NCI-H345 treated with DMSO at 0.1 percent for 48 hours (cell line): ENCODE results near the gene BARHL1.
A peak's percentile ranks its signal among the peaks of the same experiment; 100 is the strongest.
"Not testable (repeated sequence)": the region's sequence is repeated elsewhere in the genome, so short reads cannot be mapped to it uniquely, and the experiment has no call there.

Experiments
- DNase-seq: peaks from one replicate; lab custom pipeline; 2025; ENCODE audit not compliant: unreplicated experiment; lab: John Stamatoyannopoulos, UW

BARHL1 gene

GRCh38 chr9:132556235-132556634, 26.2 kb upstream of the BARHL1 start:
- no peak for DNase-seq

- DNase-seq: no peak
Measured at GRCh38 chr9:132556714-132557113, 25.7 kb upstream of the BARHL1 start.

GRCh38 chr9:132557159-132557558, 25.2 kb upstream of the BARHL1 start:
- no peak for DNase-seq

DNA sequence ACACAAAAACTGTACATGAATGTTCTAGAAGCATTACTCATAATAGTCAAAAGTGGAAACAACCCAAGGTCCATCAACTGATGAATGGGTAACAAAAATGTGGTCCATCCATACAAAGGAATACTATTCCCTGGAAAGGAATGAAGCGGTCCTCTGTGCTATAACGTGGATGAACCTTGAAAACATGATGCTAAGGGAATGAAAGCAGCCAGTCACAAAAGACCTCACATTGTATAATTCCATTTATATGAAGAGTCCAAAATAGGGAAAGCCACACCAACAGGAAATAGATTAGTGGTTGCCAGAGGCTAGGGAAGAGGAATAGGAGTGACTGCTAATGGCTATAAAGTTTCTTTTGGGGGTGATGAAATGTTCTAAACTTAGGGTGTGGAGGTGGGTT, 22.7 kb upstream of the BARHL1 start:
- no peak for DNase-seq

DNA sequence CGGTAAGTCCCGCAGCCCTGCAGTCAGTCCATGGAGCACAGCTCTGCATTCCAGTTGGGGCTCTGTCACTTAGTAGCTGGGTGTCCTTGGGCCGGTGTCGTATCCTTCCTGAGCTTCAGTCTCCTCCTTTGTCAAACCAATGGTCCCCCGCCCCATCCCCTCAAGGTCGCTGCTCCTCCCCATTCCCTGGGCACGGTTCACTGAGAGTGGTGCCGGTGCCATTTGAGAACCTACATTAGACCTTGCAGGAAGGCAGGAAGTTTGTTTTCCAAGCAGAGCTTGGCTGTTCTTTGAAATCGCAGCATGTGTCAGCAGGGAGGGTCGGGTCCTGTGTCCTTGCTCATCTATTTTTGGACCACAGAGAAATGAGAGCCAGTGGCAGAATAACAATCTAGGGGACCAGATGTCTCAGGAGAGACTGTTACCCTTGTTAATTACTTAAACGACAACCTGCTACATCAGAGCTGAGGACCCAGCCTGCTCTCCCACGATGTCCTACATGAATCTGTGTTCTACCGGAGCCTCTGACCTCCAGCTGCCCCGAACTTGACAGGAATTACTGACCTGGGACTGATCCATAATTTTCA, 21.7 kb upstream of the BARHL1 start:
- no peak for DNase-seq

DNA sequence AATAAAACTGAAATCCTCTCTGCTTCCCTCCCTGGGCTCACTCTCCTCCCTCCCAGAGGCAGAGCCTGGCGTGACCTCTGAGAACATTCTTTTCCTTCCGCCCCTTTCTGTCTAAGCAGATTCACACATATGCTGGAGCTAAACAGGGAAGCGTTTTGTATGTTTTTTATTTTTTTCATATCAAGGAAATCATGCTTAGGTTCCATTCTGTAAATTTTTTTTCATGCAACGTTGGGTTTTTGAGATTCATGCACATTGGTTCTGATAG, 20.2 kb upstream of the BARHL1 start:
- no peak for DNase-seq

GRCh38 chr9:132564526-132564925, 17.9 kb upstream of the BARHL1 start:
- no peak for DNase-seq

DNA sequence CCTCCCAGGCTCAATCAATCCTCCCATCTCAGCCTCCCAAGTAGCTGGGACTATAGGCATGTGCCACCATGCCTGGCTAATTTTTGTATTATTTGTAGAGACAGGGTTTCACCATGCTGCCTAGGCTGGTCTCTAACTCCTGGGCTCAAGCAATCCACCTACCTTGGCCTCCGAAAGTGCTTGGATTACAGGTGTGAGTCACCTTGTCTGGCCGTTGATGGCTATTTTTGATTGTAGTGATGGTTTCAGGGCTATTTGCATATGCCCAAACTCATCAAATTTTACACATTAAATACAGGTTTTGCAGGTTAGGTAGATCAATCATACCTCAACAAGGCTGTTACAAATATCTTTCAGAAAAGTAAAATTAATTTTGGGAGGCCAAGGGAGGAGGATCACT, 13.6 kb upstream of the BARHL1 start:
- not testable (repeated sequence) for DNase-seq

DNA sequence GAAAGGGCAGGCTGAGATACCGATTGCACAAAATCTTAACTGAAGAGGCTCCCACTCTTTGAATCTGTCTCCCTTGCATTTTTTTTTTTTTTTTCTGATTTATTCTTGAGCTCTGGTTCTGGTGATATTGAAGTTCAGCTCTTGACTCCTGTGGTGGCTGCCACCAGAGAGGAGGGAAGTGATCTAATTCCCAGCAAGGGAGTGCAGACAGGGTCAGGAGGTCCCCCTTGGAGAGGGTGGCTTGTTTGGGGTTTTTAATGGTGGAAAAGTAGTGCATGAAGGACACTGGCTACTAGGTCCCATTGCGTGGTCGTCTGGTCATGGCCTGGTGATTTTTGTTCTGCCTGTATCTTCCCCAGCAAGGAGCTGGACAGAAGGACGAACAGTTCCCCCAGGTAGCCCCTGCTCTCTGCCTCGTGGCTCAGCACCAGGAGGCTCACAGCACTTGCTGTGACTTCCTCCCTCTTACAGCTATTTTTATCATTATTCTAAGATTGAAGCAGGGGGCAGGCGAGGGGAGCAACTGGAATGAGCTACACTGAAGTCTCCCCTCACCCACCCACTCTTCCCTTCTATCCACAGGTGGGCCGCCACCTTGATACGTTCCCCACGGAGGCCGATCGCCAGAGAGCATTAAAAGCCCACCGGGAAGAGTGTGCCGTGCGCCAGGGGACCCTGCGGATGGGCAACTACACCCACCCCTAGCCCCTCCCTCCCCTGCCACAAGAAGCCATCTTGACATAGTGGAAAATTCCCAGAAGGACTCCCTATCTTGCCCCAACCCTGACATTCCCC, 10.4 kb upstream of the BARHL1 start:
- DNase-seq: no peak

DNA sequence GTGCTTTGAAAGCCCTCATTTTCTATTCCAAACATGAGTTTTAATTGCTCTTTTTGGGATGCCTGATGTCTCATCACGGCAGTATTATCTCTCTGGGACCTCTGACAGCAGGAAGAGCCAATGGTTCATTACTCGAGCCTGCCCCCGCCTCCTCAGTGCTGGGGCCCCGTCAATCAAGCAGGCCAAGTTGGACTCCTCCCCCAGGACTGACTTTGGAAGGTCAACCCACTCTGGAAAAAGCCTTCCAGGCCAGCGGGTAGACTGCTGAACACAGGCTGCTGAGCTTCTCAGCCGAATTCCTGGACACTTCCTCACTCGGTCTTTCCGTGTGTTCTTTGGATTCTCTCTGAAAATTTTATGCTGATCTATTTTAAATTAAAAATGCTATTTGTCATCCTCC, 9.5 kb upstream of the BARHL1 start:
- DNase-seq: no peak

DNA sequence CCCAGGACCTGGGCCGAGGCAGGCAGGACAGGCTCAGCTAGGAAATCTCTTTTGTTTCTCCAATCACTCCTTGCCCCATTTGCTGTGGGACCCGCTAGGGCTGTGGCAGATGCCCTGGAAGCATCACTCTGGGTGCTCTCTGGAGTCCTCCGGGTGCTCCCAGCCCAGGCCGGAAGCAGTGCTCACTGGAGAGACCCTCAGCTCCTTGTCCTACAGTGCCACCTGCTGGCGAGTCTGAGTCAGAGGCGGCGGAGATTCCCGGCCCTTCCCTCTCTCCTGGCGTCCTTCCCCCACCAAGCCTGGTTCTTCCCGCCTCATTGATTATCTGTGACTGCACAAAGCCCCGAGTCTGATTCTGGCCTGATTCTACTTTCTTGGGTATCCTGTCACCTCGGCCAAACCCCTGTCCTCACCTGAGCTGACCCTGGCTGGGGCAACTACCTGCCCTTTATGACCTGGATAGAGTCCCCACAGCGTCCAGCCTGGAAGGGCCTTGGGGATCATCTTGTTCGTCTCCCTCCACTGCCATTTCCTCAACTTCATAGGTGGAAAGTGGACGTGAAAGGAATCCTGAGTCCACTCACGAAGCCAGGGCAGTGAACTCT, 7.3 kb upstream of the BARHL1 start:
- DNase-seq: peak; percentile 79

DNA sequence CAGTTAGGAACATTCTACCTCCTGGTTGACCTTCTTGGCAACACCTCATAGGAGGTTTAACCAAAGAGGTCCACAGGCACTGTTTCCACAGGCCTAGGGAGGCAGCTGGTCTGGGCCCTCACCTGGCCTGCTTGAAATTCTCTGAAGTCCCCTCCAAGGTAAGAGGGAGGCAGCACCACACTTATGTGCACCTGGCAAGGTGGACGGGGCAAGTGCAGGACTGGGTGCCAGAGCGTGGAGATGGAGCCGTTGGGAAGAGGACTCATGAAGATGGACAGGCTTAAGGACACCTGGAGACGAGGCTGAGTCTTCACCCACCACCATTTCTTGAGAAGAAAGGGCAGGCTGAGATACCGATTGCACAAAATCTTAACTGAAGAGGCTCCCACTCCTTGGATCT, 6.6 kb upstream of the BARHL1 start:
- DNase-seq: no peak

DNA sequence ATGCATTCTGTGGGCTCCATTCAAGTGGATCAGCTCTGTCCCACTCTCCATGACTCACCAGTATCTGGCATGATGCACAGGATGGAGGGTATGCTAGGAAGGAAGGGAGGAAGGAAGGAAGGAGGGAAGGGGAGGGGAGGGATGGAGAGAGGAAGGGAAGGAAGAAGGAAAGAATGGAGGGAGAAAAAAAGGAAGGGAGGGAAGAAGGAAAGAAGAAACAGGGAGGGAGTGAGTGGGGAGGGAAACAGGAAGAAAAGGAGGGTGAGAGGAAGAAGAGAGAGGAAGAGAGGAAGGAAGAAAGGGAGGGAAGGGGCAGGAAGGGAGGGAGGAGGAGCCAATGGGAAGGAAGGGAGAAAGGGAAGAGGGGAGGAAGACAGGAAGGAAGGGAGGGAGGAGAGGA, 5.3 kb upstream of the BARHL1 start:
- no peak for DNase-seq

GRCh38 chr9:132578367-132578932, 4.0 kb upstream of the BARHL1 start:
- no peak for DNase-seq

- no peak for DNase-seq
Measured at GRCh38 chr9:132579427-132579798, 3.0 kb upstream of the BARHL1 start.

DNA sequence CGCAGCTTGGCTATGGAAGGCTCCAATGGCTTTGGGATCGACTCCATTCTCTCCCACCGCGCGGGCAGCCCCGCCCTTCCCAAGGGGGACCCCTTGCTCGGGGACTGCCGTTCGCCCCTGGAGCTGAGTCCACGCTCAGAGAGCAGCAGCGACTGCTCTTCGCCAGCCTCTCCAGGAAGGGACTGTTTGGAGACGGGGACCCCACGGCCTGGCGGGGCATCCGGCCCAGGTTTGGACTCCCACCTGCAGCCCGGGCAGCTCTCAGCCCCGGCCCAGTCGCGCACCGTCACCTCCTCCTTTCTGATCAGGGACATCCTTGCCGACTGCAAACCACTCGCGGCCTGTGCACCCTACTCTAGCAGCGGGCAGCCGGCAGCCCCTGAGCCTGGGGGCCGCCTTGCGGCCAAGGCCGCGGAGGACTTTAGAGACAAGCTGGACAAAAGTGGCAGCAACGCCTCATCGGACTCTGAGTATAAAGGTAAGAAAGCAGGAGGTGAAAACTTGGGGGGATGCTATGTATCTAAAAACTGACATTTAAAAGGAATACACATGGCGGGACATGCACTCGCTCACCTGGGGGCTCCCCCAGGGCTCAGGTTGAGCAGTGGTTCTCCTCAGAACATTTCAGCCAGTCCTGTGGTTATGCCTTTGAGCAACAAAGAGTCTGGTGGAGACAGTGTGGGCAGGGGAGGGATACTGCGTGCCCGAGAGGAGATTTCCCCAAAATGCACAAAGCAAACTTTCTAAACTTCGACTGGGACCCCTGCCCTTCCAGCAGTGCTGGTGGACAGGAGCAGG, 579 bp downstream of the BARHL1 start:
- no peak for DNase-seq

DNA sequence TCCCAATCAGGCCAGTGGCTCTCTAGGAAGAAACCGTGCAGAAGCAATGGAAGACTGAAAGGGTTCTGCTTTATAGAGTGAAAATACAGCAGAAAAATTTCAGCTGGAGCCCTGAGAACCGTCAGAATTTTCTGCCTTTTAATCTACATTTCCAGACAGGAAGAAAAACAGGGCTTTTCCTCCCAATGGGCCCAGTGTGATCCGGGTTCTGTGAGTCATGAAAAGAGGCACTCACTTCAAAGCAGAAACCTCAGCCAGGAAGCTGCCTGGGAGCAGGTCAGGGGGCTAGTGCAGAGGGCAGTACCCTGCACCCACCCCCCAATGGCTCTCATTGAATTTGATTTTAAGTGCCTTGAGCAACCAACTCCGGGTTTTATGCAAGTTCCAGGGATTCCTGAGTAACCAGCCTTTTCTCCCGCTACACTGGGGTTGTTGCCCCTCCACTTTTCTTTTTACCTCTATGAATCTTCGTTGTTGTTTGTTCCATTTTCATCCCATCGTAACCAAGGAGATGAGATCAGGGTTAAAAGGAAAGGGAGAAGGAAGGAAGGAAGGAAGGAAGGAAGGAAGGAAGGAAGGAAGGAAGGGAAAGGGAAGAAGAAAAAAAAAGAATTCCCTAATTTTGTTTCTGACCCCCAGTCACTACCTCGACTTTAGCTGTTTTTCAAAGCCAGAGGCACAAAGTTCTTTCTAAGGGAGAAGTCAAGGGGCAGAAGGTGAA, 1.3 kb downstream of the BARHL1 start:
- no peak for DNase-seq

GRCh38 chr9:132584601-132585560, 2.5 kb downstream of the BARHL1 start:
- no peak for DNase-seq

GRCh38 chr9:132585954-132586829, 3.8 kb downstream of the BARHL1 start:
- DNase-seq: no peak
